Left kidney (tissue), 2 donors: ENCODE results near the gene SLC13A4. TPM values are rescaled to one million over a fixed set of nuclear protein-coding genes. Genes with fewer than 3 reads are reported as not detected.

Experiments
- DNase-seq: peaks from one replicate; pipeline ENCODE4 v3.0.0-alpha.2; 2013
- polyA plus RNA-seq: library from polyadenylated mRNA; unstranded; fragments of 120-200 nt; gene quantifications from one replicate; pipeline ENCODE4 v1.2.1, GENCODE V29; 2013; ENCODE audit not compliant: insufficient read length

The SLC13A4 gene
- polyA plus RNA-seq, 1 donor, result 6.2 TPM

DNA sequence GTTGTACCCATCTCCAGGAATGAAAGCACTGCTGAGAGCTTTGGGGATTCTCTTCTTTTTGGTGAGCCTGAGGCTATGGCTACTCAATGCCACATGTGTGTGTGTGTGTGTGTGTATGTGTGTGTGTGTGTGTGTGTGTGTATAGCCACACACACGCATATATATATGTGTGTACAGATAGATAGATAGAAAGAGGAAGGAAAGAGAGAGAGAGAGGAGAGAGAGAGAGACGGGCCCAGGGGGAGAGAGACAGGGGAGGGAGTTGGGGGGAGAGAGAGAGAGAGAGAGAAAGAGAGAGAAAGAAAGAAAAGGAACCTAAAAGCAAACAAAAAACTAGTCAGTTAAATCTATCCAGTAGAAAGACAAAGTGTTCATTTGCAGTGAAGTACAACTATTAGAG lies 8.3 kb downstream of the SLC13A4 start:
- DNase-seq, result no peak

DNA sequence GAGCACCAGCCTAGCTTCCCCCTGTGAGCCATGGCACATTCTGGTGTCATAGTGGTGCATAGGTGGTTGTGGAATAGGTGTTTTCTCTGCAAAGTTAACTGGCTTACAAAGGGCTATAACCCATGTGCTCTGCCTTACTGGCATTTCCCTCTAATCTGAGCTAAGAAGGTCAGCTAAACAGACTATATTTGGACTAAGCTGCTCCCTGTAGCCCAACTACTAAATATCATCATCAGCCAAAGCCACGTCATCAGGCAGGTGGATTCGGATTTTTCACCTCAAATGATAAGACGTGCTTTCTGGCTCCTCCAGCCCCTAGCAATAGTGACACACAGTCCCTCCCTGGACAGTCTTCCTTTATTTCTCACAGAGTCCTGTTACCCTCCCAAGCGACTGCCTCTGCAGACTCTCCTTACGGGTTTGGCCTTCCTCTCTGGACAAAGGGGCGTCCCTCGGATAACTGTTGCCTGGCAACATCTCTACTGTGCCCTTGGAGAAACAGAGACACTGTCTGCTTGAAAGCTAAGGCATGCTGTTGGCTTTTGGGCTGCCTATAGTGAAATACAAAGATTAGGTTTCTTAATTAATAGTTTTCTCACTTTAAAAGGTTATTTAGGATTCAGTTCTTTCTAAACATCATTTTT lies 9.1 kb downstream of the SLC13A4 start:
- DNase-seq, result no peak

DNA sequence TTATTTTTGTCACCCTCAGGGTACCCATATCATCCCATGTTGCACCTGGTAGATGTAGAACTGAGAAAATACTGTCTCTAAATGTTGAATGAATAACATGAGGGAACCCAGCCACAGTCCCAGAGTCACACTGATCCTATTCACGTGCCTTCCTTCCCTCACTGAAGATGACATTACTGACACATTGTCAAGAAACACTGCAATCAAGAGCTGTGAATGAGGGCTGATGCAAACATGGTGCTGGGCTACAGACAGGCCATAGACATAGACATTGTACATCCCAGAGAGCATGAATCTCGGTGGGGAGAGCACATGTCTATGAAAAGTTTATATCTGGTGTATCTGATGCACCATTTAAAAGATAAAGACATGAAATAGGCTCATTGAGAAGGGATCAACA lies 9.8 kb downstream of the SLC13A4 start:
- DNase-seq, result no peak

DNA sequence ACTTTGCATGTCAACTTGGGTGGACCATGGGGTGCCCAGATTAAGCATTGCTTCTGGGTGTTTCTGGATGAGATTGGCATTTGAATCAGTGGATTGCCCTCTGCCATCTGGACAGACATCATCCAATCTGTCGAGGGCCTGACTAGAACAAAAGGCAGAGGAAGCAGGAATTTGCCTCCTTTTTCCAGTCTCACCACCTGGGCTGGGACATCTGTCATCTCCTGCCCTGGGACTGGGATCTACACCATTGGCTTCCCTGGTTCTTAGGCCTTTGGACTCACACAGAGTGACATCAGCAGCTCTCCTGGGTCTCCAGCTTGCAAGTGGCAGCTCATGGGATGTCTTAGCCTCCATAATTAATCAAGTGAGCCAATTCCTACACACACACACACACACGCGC lies 10.3 kb downstream of the SLC13A4 start:
- no peak for DNase-seq

DNA sequence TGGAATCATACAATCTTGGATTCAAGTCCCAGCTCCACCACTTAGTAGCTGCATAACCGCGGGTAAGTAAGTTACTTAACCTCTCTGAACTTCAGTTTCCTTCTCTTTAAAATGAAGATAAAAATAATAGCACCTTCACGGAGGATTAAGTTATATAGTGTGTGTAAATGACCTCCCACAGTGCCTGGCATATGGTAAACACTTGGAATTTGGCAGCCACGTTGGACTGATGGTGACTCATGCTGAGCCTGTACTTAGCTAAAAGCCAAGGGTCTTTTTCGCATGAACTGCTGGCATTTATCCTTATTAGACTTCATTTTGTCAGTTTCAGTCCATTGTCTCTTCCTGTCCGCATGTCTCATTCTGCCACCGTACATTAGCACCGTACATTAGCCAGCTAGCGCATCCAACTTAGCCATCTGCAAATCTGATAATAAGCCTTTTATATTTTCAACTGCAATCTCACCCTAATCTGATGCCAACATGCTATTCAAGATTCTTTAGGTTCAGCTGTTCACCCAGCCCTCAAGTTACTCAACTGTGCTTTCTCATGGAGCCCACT lies 11.2 kb downstream of the SLC13A4 start:
- DNase-seq, result no peak

DNA sequence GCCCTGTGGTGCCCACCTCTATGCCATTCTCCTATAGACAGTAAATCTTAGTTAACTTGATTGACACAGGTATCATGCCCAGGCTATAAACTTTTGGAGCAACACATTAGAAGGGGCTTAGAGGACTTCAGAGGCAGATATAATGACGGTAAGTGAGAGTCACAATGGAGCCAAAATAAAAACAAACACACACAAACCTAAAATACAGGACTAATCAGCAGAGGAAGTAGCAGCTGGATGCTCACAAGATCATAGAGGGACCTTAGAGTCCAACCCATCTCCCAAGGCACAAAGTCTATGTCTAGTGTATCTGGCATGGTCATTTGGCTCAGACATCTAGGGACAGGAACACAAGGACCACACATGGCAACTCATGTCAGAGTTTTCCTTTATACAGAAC lies 12.3 kb downstream of the SLC13A4 start:
- no peak for DNase-seq

DNA sequence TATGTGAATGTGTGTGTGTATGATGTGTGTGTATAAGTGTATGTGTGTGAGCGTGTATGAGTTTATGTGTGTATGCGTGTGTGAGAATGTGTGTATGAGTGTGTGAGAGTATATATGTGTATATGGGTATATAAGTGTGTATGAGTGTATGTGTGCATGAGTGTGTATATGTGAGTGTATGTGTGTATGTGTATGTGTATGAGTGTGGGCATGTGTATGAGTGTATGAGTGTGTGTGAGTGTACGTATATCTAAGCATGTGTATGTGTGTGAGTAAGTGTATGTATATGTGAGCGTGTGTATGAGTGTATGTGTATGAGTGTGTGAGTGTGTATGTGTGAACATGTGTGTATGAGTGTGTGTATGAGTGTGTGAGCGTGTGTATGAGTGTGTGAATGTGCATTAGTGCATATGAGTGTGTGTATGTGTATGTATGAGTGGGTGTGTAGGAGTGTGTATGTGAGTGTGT lies 12.9 kb downstream of the SLC13A4 start:
- DNase-seq, result no peak

DNA sequence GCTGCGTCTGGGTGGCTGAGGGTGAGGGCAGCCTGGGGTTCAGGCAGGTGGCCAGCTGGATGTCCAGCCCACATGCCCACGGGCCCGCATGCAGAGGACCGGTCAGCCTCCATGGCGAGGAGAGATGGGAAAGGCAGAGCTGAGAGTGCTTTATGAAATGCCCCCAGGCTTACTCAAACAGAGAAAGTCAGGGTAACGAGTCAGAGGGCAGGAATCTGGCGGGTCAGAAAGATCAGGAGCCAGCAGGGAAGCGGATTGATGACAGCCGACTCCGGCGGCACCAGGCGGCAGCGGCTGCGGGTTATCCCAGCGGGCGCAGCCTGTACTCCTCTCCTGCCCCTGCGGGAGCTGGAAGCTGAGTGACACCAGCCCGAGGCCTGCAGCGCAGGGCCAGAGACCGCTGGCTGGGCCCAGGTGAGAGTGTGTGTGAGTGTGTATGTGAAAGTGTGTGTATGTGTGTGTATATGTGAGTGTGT lies 13.4 kb downstream of the SLC13A4 start:
- no peak for DNase-seq

DNA sequence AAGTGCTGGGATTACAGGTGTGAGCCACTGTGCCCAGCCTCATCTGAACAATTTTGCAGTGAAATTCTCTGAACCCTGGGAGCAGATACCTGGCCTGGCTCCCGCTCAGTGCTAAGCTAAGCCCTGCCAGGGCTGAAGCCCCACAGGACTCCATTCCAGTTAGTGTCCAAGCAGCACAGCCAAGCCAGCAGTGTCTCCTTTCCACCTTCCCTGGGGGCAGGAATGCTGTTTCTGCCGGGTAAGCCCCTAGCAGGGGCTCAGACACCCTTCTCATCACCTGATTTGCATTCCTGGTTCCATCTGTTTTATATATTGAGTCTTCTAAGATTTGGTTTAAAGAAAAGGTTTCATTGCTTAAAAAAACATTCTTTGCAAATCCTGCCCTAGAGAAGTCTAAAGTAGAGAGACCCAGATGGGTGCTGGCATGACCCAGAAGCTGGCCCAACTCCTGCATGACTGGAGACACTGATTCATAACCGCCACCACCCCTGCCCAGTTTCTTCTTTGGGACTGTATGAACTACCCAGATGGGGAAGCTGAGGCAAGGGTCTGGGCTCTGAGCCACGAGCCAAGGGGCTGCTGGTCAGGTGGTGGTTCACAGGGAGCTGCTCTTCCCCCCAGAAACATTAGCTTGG lies 14.0 kb downstream of the SLC13A4 start:
- no peak for DNase-seq

DNA sequence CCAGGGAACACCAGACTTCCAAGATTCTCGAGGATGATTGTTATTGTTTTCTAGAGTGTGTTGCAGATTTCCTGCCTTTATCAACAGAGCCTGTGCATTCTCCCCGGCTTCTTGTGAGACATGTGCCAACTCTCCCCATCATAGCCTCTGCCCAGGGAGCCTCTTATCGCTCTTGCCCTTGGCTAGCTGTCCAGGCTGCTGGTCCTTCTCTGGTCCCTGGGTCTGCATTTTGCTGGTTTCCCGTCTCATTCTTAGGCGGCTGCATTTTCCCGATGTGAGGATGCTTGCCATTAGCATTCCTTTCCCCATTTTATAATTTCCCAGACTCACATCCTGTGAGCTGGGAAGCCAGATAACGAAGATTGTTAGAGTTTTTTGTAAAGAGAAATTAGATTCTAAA lies 15.2 kb downstream of the SLC13A4 start:
- no peak for DNase-seq

DNA sequence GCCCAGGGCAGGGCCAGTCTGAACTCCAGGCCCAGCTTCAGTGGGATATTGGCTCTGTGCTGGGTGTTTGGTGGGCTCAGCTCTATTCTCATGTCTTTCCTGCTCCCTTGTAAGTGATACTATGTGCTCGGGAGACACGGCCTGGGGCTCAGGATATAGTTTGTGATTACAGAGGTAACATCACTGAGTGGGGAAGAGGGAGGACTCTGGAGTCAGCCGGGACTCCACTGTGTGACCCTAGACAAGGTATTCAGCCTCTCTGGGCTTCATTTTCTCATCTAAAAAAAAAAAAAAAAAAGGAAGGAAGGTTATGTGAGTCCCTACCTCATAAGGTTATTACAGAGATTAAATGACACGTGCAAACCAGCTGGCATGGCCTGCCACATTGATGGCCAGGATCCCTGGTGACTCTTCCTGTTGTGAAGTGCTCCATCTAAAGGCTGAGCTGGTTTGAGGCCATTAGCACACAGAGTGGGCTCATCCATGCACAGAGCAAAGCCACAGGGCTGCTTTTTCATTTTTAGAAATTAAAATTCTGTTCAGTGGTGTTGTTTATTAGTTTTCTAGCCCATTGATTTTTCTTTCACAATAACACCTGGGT lies 15.7 kb downstream of the SLC13A4 start:
- DNase-seq, result no peak

DNA sequence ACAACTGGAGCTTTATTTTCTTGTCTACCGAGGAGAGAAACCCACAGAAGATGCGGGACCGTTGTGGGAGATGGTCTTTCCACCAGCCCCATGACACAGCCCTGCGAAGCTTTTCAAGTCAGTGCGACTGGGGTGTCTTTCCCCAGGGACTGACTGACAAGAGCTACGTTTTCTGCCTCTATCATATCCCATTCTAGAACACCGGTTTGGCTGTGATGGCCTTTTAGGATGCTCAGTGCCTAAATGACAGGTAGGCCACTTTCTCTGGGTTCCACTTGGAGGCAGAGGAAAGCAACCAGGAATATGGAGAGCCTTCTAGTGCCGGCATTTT lies 16.9 kb downstream of the SLC13A4 start:
- no peak for DNase-seq

DNA sequence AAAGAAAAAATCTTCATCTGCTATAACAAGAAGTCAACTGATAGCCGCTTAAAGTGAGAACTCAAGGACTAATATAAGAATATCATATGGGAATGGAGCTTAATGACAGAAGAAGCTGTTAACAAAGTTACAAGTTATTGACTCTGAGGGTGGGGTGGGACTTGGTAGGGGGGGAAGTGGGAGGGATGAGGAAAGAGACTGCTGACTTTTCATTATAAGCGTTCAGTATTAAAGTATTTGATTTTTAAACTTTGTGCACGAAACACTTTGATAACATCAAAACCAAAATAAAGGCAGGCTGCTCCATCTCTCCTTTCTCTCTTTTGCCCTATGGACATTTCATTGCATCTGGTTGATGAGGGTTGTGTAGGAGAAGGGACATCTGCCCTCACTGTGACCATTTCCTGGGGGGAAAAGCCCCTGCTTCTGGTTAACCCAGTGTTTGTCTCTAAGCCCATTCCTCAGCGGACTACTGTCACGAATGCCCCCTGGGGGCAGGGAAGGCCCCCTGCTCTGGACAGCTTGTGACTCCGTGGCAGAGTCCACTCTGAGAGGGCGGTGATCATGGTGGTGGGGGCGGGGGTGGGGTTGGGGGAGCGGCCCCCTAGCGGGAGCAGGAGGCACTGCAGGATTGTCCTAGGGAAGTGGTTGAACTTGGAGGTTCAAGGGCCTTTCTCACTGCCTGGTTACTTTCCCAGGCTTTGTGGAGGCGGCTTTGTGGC lies 17.4 kb downstream of the SLC13A4 start:
- no peak for DNase-seq

DNA sequence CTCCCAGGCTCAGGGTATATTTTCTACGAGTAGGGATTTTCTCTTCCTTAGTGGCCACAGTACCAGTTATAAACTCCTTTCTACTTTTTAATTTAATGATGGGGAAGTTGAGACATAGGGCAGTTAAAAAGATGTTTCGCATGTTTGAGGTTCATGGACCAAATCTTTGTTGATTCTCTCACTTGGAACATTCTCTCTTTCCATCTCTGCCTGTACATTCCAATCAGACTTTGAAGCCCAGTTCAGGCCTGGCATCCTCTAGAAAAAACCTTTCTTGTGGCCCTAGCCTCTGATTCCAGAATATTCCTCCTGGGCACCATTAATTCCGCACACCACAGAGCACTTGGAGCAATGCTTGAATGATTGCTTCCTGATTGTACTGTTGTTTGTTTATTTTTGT lies 18.5 kb downstream of the SLC13A4 start:
- DNase-seq, result no peak

DNA sequence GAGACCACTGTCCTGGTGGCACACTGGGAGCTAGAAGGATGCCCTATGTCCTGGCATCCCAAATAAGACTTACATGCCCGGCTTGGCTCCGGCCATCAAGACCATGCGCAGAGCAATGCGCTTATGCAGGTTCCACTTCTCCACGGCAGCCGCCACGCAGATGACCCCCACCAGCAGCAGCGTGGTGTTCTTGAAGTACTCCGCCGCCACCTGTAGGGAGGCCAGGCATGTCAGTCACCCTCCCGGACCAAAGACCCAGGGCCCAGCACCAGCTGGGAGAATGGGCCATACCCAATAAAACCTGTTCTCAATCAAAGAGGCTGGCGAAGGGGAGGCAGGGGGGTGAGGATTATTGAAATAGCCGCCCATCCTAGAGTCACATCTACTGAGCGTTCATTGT lies 19.9 kb downstream of the SLC13A4 start:
- DNase-seq, result no peak

DNA sequence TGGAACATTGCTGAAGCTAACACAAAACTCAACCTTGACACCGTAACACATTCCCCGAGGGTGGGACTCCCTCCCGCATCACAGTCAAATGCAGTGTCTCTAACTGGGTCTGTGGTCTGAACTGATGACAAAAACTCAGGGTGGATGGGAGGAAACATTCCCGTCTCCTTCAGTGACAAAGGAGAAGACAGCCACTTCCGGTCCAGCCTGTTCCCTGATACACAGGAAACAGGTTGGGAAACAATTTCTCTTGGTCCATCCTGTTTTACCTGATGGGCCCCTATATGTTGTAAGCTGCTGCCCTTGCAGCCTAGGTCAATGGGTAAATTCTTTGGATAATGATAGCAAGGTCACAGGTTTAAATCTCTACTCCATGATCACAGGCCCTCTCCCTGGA lies 20.4 kb downstream of the SLC13A4 start:
- no peak for DNase-seq

DNA sequence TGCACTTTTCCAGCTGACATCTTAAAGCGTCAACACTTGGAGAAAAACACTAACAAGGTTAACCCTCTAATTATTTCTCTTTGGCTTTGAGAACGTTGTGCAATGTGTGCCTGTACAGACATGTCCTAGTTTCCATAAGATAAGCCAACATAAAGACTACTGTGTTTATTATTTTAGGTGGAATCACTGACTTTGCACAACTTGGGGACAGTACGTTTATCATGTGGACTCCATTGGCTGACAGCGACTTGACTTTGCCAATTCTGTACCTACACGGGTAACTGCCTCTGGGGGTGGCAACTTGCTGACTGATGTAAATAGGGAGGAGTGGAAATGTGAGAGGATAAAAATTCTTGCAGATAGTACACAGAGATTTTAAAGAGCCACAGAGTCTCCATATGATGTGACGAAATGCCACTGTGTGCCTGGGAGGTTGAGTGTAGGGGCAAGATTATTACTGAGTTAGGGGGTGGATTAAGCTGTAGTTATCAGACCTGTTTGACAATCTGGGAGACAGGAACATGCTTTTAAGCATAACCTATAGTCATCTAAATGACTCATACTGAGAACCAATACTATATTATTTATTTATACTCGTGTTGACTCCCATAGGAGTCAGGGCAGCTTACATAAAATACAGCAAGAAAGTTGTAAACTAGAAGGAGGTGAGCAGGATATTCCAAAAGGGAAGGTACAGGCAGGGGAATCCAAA lies 21.0 kb downstream of the SLC13A4 start:
- no peak for DNase-seq

DNA sequence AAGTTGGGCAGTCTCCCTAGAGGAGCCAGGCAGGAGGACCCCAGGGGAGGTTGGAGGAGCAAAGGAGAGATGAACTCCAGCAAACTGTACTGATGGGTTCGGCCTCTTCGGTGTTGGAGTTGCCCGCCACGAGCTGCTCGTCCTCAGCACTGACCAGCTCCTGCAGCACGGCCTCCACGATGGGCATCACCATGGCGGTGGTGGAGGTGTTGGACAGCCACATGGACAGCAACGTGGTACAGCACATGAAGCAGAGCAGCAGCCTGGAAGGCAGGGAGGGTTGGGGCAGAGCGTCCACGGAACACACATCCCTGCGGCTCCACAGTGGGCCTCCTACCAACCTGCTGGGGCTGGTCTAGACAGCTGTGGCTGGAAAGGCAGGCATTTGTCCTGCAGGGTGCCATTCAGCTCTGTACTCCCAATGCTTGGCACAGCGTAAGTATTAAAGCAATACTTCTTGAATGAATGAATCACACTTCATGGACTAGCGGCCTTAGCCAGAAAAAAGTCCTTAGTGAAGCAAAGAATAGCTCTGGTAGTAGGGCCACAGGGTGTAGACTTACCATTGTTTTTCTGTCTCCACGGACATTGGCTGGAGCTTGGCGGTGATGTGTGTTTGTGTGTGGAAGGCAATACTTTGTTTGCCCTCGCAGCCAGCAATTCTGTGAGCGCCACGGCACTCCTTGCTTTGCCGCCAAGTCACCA lies 21.8 kb downstream of the SLC13A4 start:
- no peak for DNase-seq

DNA sequence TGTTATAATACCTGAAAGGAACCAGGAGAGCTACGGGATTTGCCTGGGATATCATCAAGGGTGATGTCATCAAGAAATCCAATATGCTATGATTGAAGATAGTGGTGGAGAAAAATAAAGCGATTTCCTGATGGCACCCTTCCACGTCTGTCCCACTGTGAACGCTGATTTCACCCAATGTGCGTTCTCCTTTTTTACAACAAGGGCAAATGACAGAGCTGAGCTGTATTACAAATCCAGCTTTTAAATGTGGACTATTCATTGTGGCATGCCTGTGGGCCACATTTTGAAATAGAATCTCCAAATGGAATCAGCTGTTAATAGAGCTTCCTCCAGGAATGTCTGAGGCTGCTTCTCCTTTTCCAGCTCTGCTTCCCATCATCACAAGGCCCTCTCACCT lies 23.3 kb downstream of the SLC13A4 start:
- DNase-seq, result no peak

DNA sequence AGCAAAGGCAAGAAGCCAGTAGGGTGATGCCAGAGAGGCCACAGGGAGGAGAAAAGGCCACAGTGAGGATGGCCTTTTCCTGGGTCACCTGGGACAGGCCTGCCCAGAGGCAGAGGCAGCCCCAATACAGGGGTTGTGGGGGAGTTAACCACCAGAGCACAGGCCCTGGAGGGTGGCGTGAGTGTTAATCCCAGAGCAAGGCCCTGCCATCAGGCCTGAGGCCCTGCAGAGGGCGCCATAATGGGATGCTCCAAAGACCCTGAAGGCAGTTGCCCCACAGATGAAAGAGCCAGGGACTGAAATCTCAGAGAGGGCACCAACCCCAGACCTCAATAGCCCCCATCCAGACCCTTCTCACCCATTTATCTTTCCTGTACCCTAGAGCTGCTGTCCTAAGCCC lies 23.9 kb downstream of the SLC13A4 start:
- DNase-seq, result no peak

DNA sequence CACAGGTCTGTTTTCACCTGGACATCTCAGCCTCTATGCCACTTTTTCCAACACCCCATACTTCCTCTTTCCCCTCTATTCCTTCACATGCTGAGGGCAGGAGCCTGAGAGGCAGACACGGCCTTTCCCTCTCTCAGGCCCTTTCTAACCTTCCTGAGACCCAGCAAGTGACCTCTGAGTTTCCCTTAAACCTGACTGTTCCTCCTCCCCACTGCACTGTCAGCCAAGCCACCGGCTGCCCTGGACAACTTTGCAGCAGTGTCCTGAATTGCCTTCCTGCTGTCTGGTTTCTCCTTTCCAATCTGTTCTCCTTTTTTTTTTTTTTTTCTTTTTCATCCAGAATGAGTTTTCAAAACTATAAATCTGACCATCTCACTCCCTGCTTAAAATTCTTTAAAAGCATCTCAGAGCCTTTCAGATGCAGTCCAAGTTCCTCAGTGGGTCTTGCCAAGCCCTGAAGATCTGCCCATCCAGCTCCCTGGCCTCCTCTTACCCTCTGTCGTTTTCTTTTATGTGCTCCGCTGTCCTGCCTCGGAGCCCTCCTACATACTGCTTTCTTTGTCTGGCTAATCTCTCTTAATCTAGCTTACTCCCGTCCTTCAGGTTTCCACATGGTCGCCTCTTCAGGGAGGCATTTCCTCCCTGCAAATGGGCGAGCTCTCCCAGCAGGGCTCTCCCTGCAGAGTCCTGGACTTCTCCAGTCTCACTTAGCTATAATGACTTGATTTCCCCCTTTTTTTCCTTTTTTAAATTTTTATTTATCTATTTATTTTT lies 30.5 kb downstream of the SLC13A4 start:
- no peak for DNase-seq
